ENCODE results near the gene PTK7.

The PTK7 gene

GRCh38 chr6:43184268-43184985 is 108.3 kb downstream of the PTK7 start:
- H3K27me3 ChIP-seq, result no peaks in the 10 kb centered on the region
- peaks cover 54% of the 10 kb centered on the region for H3K36me3 ChIP-seq
- peaks cover 20 to 24% of the 10 kb centered on the region in 2 experiments for H3K4me1 ChIP-seq (ENCODE audit: control insufficient read depth in 1 of 2, insufficient read depth in 1 of 2, low read depth in 1 of 2, low read length in 1 of 2)
- TF ChIP-seq CTCF (IDR thresholded peaks at IDR 0.05), result no peak
- H3K9me3 ChIP-seq, result no peaks in the 10 kb centered on the region
- no peak overlapping the region for H3K4me3 ChIP-seq (ENCODE audit: low read depth in 1 of 2, low read length in 1 of 2)
- H3K27ac ChIP-seq, result no peak overlapping the region

GRCh38 chr6:43185391-43185985 is 109.4 kb downstream of the PTK7 start:
- Histone ChIP-seq H3K27me3 (no peaks in the 10 kb centered on the region), H3K4me1 (ENCODE audit: control insufficient read depth in 1 of 2, insufficient read depth in 1 of 2, low read depth in 1 of 2, low read length in 1 of 2) (peaks cover 20 to 24% of the 10 kb centered on the region in 2 experiments), H3K27ac (no peak overlapping the region), H3K9me3 (no peaks in the 10 kb centered on the region), H3K4me3 (ENCODE audit: low read depth in 1 of 2, low read length in 1 of 2) (no peak overlapping the region), H3K36me3 (peaks cover 48% of the 10 kb centered on the region)
- no peak for TF ChIP-seq CTCF (IDR thresholded peaks at IDR 0.05)

GRCh38 chr6:43186019-43186418 is 109.9 kb downstream of the PTK7 start:
- Histone ChIP-seq H3K27me3 (no peaks in the 10 kb centered on the region), H3K4me3 (ENCODE audit: low read depth in 1 of 2, low read length in 1 of 2) (no peak overlapping the region), H3K9me3 (no peaks in the 10 kb centered on the region), H3K36me3 (peaks cover 45% of the 10 kb centered on the region), H3K27ac (no peak overlapping the region), H3K4me1 (ENCODE audit: control insufficient read depth in 1 of 2, insufficient read depth in 1 of 2, low read depth in 1 of 2, low read length in 1 of 2) (peaks cover 20 to 24% of the 10 kb centered on the region in 2 experiments)
- no peak for TF ChIP-seq CTCF (IDR thresholded peaks at IDR 0.05)

GRCh38 chr6:43186706-43187105 is 110.6 kb downstream of the PTK7 start:
- Histone ChIP-seq H3K27ac (no peak overlapping the region), H3K27me3 (no peaks in the 10 kb centered on the region), H3K4me1 (ENCODE audit: control insufficient read depth in 1 of 2, insufficient read depth in 1 of 2, low read depth in 1 of 2, low read length in 1 of 2) (peaks cover 16 to 19% of the 10 kb centered on the region in 2 experiments), H3K36me3 (peaks cover 45% of the 10 kb centered on the region), H3K9me3 (no peaks in the 10 kb centered on the region), H3K4me3 (ENCODE audit: low read depth in 1 of 2, low read length in 1 of 2) (no peak overlapping the region)
- TF ChIP-seq CTCF (IDR thresholded peaks at IDR 0.05), result no peak

- no peak for TF ChIP-seq CTCF (IDR thresholded peaks at IDR 0.05)
- Histone ChIP-seq H3K4me3 (ENCODE audit: low read depth in 1 of 2, low read length in 1 of 2) (no peak overlapping the region), H3K36me3 (peaks cover 54% of the 10 kb centered on the region), H3K9me3 (no peaks in the 10 kb centered on the region), H3K4me1 (ENCODE audit: control insufficient read depth in 1 of 2, insufficient read depth in 1 of 2, low read depth in 1 of 2, low read length in 1 of 2) (peaks cover 8 to 10% of the 10 kb centered on the region in 2 experiments), H3K27me3 (no peaks in the 10 kb centered on the region), H3K27ac (no peak overlapping the region)
These were observed 111.7 kb downstream of the PTK7 start for GRCh38 chr6:43187821-43188220.

All from neutrophil (primary cell).